ENCODE measurements around the gene PHYHD1.

PHYHD1 gene

GRCh38 chr9:128901822-128902221 is 19.0 kb upstream of the PHYHD1 start:
- no peak for DNase-seq

- DNase-seq = peak; percentile 90
Observed at GRCh38 chr9:128902351-128903078, 18.3 kb upstream of the PHYHD1 start.

GRCh38 chr9:128903079-128903461 is 17.7 kb upstream of the PHYHD1 start:
- no peak for DNase-seq

GRCh38 chr9:128903871-128904620 is 16.7 kb upstream of the PHYHD1 start:
- DNase-seq = no peak

- DNase-seq = no peak
Observed at GRCh38 chr9:128905964-128906363, 14.8 kb upstream of the PHYHD1 start.

GRCh38 chr9:128906741-128907140 is 14.0 kb upstream of the PHYHD1 start:
- DNase-seq = no peak

GRCh38 chr9:128908372-128908771 is 12.4 kb upstream of the PHYHD1 start:
- no peak for DNase-seq

GRCh38 chr9:128909859-128910258 is 10.9 kb upstream of the PHYHD1 start:
- DNase-seq = no peak

GRCh38 chr9:128910906-128911305 is 9.9 kb upstream of the PHYHD1 start:
- no peak for DNase-seq

- DNase-seq = no peak
Observed at GRCh38 chr9:128911529-128912035, 9.2 kb upstream of the PHYHD1 start.

- DNase-seq = no peak
Observed at GRCh38 chr9:128912270-128912853, 8.4 kb upstream of the PHYHD1 start.

- no peak for DNase-seq
Observed at GRCh38 chr9:128913048-128913900, 7.5 kb upstream of the PHYHD1 start.

- DNase-seq = no peak
Observed at GRCh38 chr9:128913995-128914772, 6.6 kb upstream of the PHYHD1 start.

GRCh38 chr9:128916204-128916603 is 4.6 kb upstream of the PHYHD1 start:
- no peak for DNase-seq

- no peak for DNase-seq
Observed at GRCh38 chr9:128916745-128917144, 4.0 kb upstream of the PHYHD1 start.

- no peak for DNase-seq
Observed at GRCh38 chr9:128917151-128917849, 3.5 kb upstream of the PHYHD1 start.

GRCh38 chr9:128918921-128919320 is 1.9 kb upstream of the PHYHD1 start:
- DNase-seq = no peak

- no peak for DNase-seq
Observed at GRCh38 chr9:128919402-128920089, 1.2 kb upstream of the PHYHD1 start.

GRCh38 chr9:128921881-128922763 is 1.3 kb downstream of the PHYHD1 start:
- no peak for DNase-seq

GRCh38 chr9:128923493-128923883 is 2.7 kb downstream of the PHYHD1 start:
- no peak for DNase-seq
